Inflammatory macrophage (primary cell): Measurements from ENCODE around the gene MAP2K6.

Source experiments
- DNase-seq, 2 donors: peaks; one replicate each; pipeline ENCODE4 v3.0.0-alpha.2; 2020 to 2022

The MAP2K6 gene

DNA sequence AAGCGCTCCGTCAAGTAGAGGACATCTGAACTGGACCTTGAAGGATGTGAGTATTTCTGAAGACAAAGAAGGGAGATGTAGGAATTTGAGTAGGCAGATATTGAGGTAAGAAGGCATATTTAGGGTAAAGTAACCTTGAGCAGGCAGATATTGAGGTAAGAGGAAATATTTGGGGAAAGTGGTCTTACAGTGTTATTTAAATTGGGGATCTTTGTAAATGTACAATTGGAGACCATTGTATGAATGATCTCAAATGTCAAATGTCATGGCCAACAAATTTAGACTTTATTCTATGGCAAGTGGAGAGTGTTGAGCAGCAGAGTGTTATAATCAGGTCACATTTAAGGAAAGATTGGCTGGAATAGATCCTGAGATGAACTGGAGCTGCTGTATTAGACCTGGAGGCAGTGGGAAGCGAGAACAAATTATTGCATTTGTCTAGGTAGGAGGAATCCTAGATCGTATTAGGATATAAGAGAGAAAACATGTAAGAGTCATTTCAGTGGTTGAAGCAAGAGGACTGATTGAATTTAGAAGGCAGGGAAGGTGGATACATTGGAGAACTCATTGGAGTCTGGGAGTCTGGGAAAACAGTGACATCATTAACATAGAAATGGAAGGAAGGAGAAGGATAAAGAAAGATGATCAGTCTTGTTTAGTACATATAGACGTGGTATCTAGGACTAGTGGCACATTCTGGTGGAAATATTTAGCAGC is 165.6 kb downstream of the MAP2K6 start:
- DNase-seq: no peak

- DNase-seq: no peak
Measured at GRCh38 chr17:69581061-69581961, 166.8 kb downstream of the MAP2K6 start.

DNA sequence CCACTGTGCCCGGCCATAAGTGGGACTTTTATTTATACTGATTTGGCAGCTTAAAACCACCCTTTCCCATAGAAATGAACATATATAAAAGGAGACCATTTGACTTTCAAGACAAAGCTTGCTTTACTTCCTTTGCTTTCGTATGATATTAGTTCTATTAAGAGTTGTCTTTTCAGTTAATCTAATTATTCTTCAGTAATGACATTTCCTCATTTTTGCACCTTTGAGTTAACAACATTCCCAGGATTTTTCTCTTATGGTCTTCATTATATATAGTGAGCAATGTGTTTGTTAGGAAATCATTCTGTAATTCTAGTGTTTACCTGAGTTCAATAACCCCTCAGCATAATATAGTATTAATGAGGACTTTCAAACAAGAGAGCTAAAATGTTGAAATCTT is 173.8 kb downstream of the MAP2K6 start:
- DNase-seq: no peak

DNA sequence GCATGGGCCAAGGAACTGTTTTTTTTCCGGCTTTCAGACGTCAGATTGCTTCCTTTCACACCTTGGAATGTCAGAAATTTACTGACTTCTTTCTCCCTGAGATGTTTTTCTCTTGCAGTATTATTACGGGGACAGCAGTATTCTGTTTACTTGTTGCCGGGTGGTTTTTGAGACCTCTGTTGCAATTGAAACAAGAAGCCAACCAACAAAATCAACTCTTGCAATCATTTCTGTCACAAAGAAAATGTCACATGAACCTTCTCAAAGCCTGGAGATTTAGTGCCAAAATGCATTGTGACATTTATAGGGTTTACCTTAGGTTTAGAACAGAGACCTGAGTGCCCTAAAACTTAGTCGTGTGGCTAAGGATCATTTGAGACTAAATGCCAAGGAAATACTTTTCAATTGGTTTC is 174.3 kb downstream of the MAP2K6 start:
- no peak for DNase-seq

DNA sequence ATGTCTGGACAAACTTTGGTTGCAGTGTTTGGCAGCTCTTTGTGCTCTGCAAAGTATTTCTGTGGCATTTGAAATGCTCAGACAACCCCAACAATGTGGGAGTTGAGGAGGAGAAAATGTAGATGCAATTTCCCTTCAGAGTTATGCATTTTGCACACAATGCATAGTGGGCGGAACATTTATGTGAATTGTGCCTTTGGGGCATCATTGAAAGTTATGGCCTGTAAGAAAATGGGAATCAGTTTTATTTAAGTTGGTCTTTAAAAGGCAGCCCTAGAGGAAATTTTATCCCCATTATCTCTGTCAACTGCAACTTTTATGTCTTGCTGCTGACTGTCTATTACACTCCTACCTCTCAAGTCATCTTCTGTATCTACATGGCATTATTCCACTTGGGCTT is 176.2 kb downstream of the MAP2K6 start:
- peak in 1 of 2 donors; percentile 15 for DNase-seq

- DNase-seq: no peak
Measured at GRCh38 chr17:69592692-69593350, 178.3 kb downstream of the MAP2K6 start.

DNA sequence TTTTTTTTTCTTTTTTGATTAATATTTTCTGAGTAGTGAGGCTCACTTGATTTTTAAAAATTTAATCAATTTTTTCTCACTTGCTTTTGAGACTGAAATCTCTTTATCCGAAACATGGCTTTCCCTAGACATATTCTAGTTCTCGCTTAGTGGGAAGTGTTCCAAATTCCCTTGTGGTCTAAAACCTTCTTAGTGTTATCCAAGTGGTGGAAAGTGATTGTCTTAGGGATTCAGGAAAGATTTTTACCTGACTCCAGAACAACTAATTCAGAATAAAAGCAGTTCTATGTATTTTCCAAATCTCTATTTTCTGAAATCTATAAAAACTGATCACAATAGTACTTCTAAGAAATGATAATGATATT is 178.8 kb downstream of the MAP2K6 start:
- DNase-seq: no peak

DNA sequence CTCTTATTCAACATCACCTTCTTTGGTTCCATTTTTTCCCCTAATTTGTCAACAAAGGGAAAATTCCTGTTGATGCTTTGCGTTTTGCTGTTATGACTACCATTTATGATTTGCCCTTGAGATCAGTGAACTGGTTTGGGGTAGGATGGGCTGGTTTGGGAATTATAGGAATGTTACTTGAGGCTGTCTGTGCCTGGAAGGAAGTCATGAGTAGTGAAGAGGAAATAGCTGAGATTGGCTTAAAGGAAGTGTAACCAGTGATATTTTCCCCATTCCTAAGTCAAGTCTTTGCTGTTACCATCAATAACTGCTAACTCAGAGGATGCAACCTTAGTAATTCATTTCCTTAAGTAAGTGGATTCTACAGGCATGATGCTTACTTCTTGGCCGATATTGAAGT is 179.2 kb downstream of the MAP2K6 start:
- DNase-seq: no peak

- DNase-seq: no peak
Measured at GRCh38 chr17:69594641-69595040, 180.1 kb downstream of the MAP2K6 start.

DNA sequence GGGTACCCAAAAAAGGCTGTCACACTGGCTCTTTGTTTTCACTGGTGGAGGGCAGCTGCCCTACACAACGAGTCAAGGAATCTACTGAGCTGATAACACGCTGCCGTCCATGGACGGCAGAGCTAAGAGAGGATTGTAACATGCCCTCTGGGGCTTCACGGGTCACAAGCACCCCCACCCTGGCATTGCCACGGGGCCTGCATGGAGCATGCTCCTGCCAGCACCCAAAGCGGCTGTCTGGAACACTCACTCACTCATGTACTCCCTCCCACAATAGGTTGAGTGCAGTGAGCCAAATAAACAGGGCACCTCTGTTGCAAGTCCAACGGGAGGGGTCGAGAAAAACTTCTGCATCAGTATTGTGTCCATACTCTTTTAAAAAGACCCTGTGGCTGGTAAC is 181.6 kb downstream of the MAP2K6 start:
- no peak for DNase-seq

DNA sequence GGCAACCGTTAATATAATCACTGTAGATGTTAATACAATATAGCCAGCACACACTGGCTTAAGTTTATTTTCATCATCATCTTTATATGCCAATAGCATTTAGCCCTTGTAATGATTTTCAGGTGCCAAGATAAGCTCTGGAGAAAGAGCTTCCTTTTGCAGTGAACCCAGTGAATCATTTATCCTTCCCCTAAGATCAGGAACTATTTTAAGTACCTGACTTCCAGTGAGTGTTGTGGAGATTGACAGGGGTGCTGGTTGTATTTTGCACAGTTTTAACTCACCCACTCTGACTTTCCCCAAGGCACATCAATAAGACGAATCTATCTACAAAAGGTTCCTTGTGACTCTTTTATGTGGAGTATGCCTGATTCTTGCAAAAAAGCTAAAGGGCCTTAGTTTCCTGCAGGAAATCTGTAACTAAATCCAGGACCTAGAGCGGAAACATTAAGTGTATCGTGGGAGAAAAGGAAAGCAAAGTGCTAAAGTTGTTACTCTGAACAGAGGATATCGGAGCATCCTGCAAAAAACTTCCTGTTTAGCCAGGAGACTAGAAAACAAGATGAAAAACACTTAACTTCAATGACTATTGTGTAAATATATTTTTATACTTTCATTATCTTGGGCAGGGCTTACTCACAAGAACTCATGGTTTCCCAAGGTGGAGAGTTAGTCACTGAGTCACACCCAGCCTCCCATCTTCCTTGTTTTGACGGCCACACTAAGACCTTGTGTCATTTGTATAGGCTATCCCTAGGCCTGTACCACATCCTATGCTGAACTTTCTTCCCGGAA is 183.6 kb downstream of the MAP2K6 start:
- DNase-seq: no peak

- no peak for DNase-seq
Measured at GRCh38 chr17:69602972-69603371, 188.5 kb downstream of the MAP2K6 start.
